ENCODE results near the gene TCP10L.

DNA sequence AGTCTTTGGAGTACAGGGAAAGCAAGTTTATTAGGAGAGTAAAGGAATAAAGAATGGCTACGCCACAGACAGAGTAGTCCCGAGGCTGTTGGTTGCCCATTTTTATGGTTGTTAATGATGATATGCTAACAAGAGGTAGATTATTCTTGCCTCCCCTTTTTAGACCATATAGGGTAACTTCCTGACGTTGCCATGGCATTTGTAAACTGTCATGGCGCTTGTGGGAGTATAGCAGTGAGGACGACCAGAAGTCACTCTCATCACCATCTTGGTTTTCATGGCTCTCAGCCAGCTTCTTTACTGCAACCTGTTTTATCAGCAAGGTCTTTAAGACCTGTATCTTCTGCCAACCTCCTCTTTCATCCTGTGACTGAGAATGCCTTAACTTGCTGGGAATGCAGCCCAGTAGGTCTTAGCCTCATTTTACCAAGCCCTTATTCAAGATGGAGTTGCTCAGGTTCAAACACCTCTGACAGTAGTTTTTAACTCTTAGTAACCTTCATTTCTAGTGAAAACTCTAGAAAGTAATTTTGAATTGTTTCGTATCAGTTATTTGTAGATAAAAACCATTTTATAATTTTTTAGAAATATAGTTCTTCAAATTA is 26.2 kb downstream of the TCP10L start:
- TF ChIP-seq POLR2A (IDR thresholded peaks at IDR 0.05; ENCODE audit: low read depth, low read length): no peak
- no peak for TF ChIP-seq POLR2AphosphoS5 (IDR thresholded peaks at IDR 0.05; ENCODE audit: low read depth, low read length)
- no peak for TF ChIP-seq TAF1 (IDR thresholded peaks at IDR 0.05; ENCODE audit: low read depth, low read length)
